Epithelial cell of proximal tubule (primary cell): ENCODE data around the gene ASTN2. TPM values are rescaled to one million over a fixed set of nuclear protein-coding genes. Genes with fewer than 3 reads are reported as not detected.

ENCODE experiments used
- DNase-seq: peaks from one replicate; pipeline ENCODE4 v3.0.0-alpha.2; 2011; ENCODE audit warnings: low read depth
- H3K4me3 ChIP-seq: 2 replicates; pipeline ENCODE4 v1.5.1; 2011; ENCODE audit warnings: low read depth, mild to moderate bottlenecking, low read length
- total RNA-seq: library from RNA; depleted of rRNA; stranded (reverse); fragments of >200 nt; gene quantifications from 2 replicates; pipeline ENCODE4 v1.2.3, GENCODE V29; 2015
- TF ChIP-seq, protein P1 (sequence below): conservative IDR thresholded peaks from 2 replicates; pipeline ENCODE4 v1.5.1; 2012; ENCODE audit warnings: low read depth, mild to moderate bottlenecking, low read length

The ASTN2 gene
- total RNA-seq, 1 donor from 2014 or later = 4.4 TPM

GRCh38 chr9:117415358-117415914 lies 579 bp upstream of the ASTN2 start:
- no peak overlapping the region for H3K4me3 ChIP-seq
- DNase-seq = no peak
- TF ChIP-seq, protein P1, sequence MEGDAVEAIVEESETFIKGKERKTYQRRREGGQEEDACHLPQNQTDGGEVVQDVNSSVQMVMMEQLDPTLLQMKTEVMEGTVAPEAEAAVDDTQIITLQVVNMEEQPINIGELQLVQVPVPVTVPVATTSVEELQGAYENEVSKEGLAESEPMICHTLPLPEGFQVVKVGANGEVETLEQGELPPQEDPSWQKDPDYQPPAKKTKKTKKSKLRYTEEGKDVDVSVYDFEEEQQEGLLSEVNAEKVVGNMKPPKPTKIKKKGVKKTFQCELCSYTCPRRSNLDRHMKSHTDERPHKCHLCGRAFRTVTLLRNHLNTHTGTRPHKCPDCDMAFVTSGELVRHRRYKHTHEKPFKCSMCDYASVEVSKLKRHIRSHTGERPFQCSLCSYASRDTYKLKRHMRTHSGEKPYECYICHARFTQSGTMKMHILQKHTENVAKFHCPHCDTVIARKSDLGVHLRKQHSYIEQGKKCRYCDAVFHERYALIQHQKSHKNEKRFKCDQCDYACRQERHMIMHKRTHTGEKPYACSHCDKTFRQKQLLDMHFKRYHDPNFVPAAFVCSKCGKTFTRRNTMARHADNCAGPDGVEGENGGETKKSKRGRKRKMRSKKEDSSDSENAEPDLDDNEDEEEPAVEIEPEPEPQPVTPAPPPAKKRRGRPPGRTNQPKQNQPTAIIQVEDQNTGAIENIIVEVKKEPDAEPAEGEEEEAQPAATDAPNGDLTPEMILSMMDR = peak; percentile 6

GRCh38 chr9:117414220-117414905 lies 494 bp downstream of the ASTN2 start:
- H3K4me3 ChIP-seq = peak overlapping the region; percentile 39
- TF ChIP-seq, protein P1 = no peak
- no peak for DNase-seq

- no peak for DNase-seq
- peak overlapping the region; percentile 39 for H3K4me3 ChIP-seq
- TF ChIP-seq, protein P1 = no peak
Observed at GRCh38 chr9:117413346-117414219, 1.3 kb downstream of the ASTN2 start.

- no peak for DNase-seq
- TF ChIP-seq, protein P1 = no peak
- no peak overlapping the region for H3K4me3 ChIP-seq
Observed at GRCh38 chr9:117412841-117413240, 2.0 kb downstream of the ASTN2 start.

DNA sequence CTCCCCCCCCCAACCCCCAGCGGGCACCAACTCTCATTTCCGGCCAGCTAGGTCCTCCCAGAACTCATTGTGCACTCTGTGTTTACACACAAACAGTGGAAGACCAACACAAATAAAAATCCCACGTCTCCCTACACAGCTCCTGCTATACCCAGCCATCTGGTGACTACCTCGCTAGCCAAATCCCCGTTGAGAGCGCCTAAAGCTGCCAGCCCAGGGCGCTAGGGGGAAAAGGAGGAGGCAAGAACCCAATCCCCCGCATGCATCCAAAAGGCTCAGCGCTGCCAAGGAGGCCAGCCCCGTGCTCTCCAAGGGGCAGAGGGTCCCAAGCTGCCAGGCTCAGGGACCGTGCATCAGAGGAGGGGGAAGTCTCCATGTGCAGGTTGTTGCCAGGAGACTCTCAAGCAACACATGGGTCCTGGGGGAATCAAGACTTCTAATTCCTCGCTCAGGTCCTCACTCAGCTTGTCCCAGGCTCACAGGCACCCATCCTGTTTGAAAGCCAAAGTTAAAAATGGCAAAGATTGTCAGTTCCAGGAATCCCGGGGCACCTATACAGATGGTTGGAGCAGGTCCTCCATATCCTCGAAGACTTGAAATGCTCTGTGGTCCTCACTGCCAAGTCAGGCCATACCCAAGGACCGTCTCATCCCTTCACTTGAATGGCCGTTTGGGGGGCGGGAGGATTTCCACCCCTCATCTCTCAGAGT lies 2.7 kb downstream of the ASTN2 start:
- TF ChIP-seq, protein P1 = no peak
- H3K4me3 ChIP-seq = no peak overlapping the region
- DNase-seq = no peak

GRCh38 chr9:117411547-117411946 lies 3.3 kb downstream of the ASTN2 start:
- H3K4me3 ChIP-seq = no peak overlapping the region
- TF ChIP-seq, protein P1 = peak; percentile 97
- DNase-seq = peak; percentile 6
